ENCODE results near the gene GMPPA. TPM values are rescaled to one million over a fixed set of nuclear protein-coding genes. Genes with fewer than 3 reads are reported as not detected.

The GMPPA gene
- total RNA-seq, 3 donors from 2014 or later = 15.7 to 33.4 (median 29.7) TPM

DNA sequence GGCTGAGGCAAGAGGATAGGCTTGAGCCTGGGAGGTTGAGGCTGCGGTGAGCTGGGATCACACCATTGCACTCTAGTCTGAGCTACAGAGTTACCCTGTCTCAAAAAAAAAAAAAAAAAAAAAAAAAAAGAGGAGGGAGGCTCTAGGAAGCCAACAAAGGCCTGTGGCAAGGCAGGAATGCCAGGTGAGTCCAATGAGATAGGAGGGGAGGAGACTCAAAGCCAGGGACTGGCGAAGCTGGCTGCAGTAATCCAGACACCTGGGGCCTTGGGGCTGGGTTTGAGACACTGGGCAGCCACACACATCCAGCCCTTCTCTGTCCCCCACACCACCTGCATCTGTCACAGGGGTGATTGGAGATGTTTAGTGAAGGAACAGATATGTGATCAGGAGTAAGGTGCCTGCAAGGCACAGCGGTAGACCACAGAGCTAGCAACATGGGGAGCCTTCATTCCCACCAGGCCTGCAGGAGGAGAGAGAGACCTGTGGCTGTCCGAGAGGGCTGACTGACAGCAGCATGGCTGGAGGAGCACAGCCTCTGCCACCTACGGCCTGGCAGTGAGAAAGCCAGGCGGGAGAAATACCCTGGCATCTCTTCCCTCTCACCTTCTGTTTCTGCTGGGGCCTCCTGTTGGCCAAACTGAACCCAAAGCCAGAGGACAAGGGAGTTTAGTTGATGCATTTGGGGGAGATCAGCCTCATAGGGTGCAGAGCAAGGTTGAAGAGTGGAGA lies 35.4 kb downstream of the GMPPA start:
- H3K36me3 ChIP-seq = no peaks in the 10 kb centered on the region
- no peak for DNase-seq (ENCODE audit: low spot score in 2 of 2)
- no peak overlapping the region for H3K27ac ChIP-seq
- no peak overlapping the region for H3K4me3 ChIP-seq
- peaks cover 0 to 3% of the 10 kb centered on the region in 2 donors for H3K4me1 ChIP-seq
- TF ChIP-seq POLR2A (IDR thresholded peaks at IDR 0.05) = no peak
- no peak for TF ChIP-seq CTCF (IDR thresholded peaks at IDR 0.05)
- TF ChIP-seq POLR2AphosphoS5 (IDR thresholded peaks at IDR 0.05) = no peak
- peaks cover 0 to 20% of the 10 kb centered on the region in 2 donors for H3K27me3 ChIP-seq
- intact Hi-C loops (cut with DNase I; ENCODE audit: low total_unique reads) = no loop called here
- H3K9me3 ChIP-seq = no peaks in the 10 kb centered on the region

GRCh38 chr2:219536425-219536824 lies 37.7 kb downstream of the GMPPA start:
- Histone ChIP-seq H3K27ac (no peak overlapping the region), H3K4me1 (peaks cover 0 to 3% of the 10 kb centered on the region in 2 donors), H3K27me3 (peaks cover 0 to 5% of the 10 kb centered on the region in 2 donors), H3K4me3 (no peak overlapping the region), H3K9me3 (no peaks in the 10 kb centered on the region), H3K36me3 (no peaks in the 10 kb centered on the region)
- TF ChIP-seq CTCF (IDR thresholded peaks at IDR 0.05) (no peak), POLR2AphosphoS5 (IDR thresholded peaks at IDR 0.05) (no peak), POLR2A (IDR thresholded peaks at IDR 0.05) (no peak)
- intact Hi-C loops (cut with DNase I; ENCODE audit: low total_unique reads) = no loop called here
- no peak for DNase-seq (ENCODE audit: low spot score in 2 of 2)

- intact Hi-C loops (cut with DNase I; ENCODE audit: low total_unique reads) = no loop called here
- H3K9me3 ChIP-seq = no peaks in the 10 kb centered on the region
- no peak overlapping the region for H3K4me3 ChIP-seq
- peaks cover 2 to 3% of the 10 kb centered on the region in 2 donors for H3K4me1 ChIP-seq
- no peak for DNase-seq (ENCODE audit: low spot score in 2 of 2)
- H3K27ac ChIP-seq = peak overlapping the region; percentile 12 to 35
- H3K36me3 ChIP-seq = no peaks in the 10 kb centered on the region
- TF ChIP-seq POLR2A (IDR thresholded peaks at IDR 0.05) = no peak
- TF ChIP-seq POLR2AphosphoS5 (IDR thresholded peaks at IDR 0.05) = no peak
- TF ChIP-seq CTCF (IDR thresholded peaks at IDR 0.05) = no peak
- H3K27me3 ChIP-seq = no peaks in the 10 kb centered on the region
Observed at GRCh38 chr2:219536967-219537366, 38.3 kb downstream of the GMPPA start.

- TF ChIP-seq POLR2A (IDR thresholded peaks at IDR 0.05) = no peak
- TF ChIP-seq CTCF (IDR thresholded peaks at IDR 0.05) = no peak
- TF ChIP-seq POLR2AphosphoS5 (IDR thresholded peaks at IDR 0.05) = no peak
- Histone ChIP-seq H3K36me3 (no peaks in the 10 kb centered on the region), H3K4me3 (no peak overlapping the region), H3K27me3 (no peaks in the 10 kb centered on the region), H3K9me3 (no peaks in the 10 kb centered on the region), H3K27ac (peak overlapping the region; percentile 12 to 35), H3K4me1 (peaks cover 3 to 8% of the 10 kb centered on the region in 2 donors)
- intact Hi-C loops (cut with DNase I; ENCODE audit: low total_unique reads) = no loop called here
- DNase-seq (ENCODE audit: low spot score in 2 of 2) = no peak
Observed at GRCh38 chr2:219537657-219538488, 39.2 kb downstream of the GMPPA start.

- Histone ChIP-seq H3K27ac (no peak overlapping the region), H3K27me3 (no peaks in the 10 kb centered on the region), H3K4me1 (peaks cover 3 to 8% of the 10 kb centered on the region in 2 donors), H3K4me3 (no peak overlapping the region), H3K9me3 (no peaks in the 10 kb centered on the region), H3K36me3 (no peaks in the 10 kb centered on the region)
- no peak for DNase-seq (ENCODE audit: low spot score in 2 of 2)
- no peak for TF ChIP-seq POLR2AphosphoS5 (IDR thresholded peaks at IDR 0.05)
- TF ChIP-seq POLR2A (IDR thresholded peaks at IDR 0.05) = no peak
- no peak for TF ChIP-seq CTCF (IDR thresholded peaks at IDR 0.05)
- intact Hi-C loops (cut with DNase I; ENCODE audit: low total_unique reads) = no loop called here
Observed at GRCh38 chr2:219538504-219538951, 39.8 kb downstream of the GMPPA start.
